Measurements from ENCODE around the gene LTBP1.

GRCh38 chr2:33333433-33333832, 386.7 kb downstream of the LTBP1 start:
- TF ChIP-seq GATA3 (IDR thresholded peaks at IDR 0.05; ENCODE audit: borderline replicate concordance) = no peak
- TF ChIP-seq CTCF (IDR thresholded peaks at IDR 0.05) = no peak
- peak; percentile 93 for TF ChIP-seq MAFK (IDR thresholded peaks at IDR 0.05; ENCODE audit: partially characterized antibody)
- no peak for TF ChIP-seq ESRRA (IDR thresholded peaks at IDR 0.05; ENCODE audit: borderline replicate concordance, low read length)
- TF ChIP-seq SREBF2 (IDR thresholded peaks at IDR 0.05) = no peak
- TF ChIP-seq BHLHE40 (IDR thresholded peaks at IDR 0.05; ENCODE audit: low read depth, low read length) = no peak
- TF ChIP-seq RAD21 (conservative IDR thresholded peaks at IDR 0.05 in 1 of 2, IDR thresholded peaks at IDR 0.05 in 1 of 2) = no peak
